ENCODE results near the gene LTBP1. TPM values are rescaled to one million over a fixed set of nuclear protein-coding genes. Genes with fewer than 3 reads are reported as not detected.

Gene LTBP1
- total RNA-seq, 1 donor from 2014 or later: 36.1 TPM

- DNase-seq (ENCODE audit: low read depth in 2 of 2): peak; percentile 17 to 64
Observed at GRCh38 chr2:33108483-33109443, 162.0 kb downstream of the LTBP1 start.

- DNase-seq (ENCODE audit: low read depth in 2 of 2): no peak
Observed at GRCh38 chr2:33110461-33110860, 163.7 kb downstream of the LTBP1 start.

- DNase-seq (ENCODE audit: low read depth in 2 of 2): no peak
Observed at GRCh38 chr2:33111002-33111446, 164.3 kb downstream of the LTBP1 start.

GRCh38 chr2:33115196-33115595, 168.4 kb downstream of the LTBP1 start:
- no peak for DNase-seq (ENCODE audit: low read depth in 2 of 2)

- no peak for DNase-seq (ENCODE audit: low read depth in 2 of 2)
Observed at GRCh38 chr2:33115728-33116127, 169.0 kb downstream of the LTBP1 start.

GRCh38 chr2:33116799-33117198, 170.0 kb downstream of the LTBP1 start:
- DNase-seq (ENCODE audit: low read depth in 2 of 2): no peak

- DNase-seq (ENCODE audit: low read depth in 2 of 2): no peak
Observed at GRCh38 chr2:33118651-33119050, 171.9 kb downstream of the LTBP1 start.

- DNase-seq (ENCODE audit: low read depth in 2 of 2): no peak
Observed at GRCh38 chr2:33121416-33121815, 174.7 kb downstream of the LTBP1 start.

GRCh38 chr2:33121925-33122324, 175.2 kb downstream of the LTBP1 start:
- DNase-seq (ENCODE audit: low read depth in 2 of 2): no peak

- DNase-seq (ENCODE audit: low read depth in 2 of 2): no peak
Observed at GRCh38 chr2:33122726-33123125, 176.0 kb downstream of the LTBP1 start.

- DNase-seq (ENCODE audit: low read depth in 2 of 2): no peak
Observed at GRCh38 chr2:33123216-33123615, 176.5 kb downstream of the LTBP1 start.

- DNase-seq (ENCODE audit: low read depth in 2 of 2): no peak
Observed at GRCh38 chr2:33126552-33126951, 179.8 kb downstream of the LTBP1 start.

- peak in 1 of 2 donors; percentile 24 for DNase-seq (ENCODE audit: low read depth in 2 of 2)
Observed at GRCh38 chr2:33126958-33127357, 180.2 kb downstream of the LTBP1 start.

GRCh38 chr2:33129263-33130053, 182.7 kb downstream of the LTBP1 start:
- DNase-seq (ENCODE audit: low read depth in 2 of 2): no peak

- DNase-seq (ENCODE audit: low read depth in 2 of 2): no peak
Observed at GRCh38 chr2:33130054-33130447, 183.3 kb downstream of the LTBP1 start.

- DNase-seq (ENCODE audit: low read depth in 2 of 2): no peak
Observed at GRCh38 chr2:33130544-33130943, 183.8 kb downstream of the LTBP1 start.

GRCh38 chr2:33131111-33131510, 184.4 kb downstream of the LTBP1 start:
- DNase-seq (ENCODE audit: low read depth in 2 of 2): no peak

GRCh38 chr2:33131749-33132148, 185.0 kb downstream of the LTBP1 start:
- DNase-seq (ENCODE audit: low read depth in 2 of 2): no peak

- peak; percentile 4 to 12 for DNase-seq (ENCODE audit: low read depth in 2 of 2)
Observed at GRCh38 chr2:33133454-33133952, 186.8 kb downstream of the LTBP1 start.

- DNase-seq (ENCODE audit: low read depth in 2 of 2): peak; percentile 54 to 68
Observed at GRCh38 chr2:33134086-33134771, 187.5 kb downstream of the LTBP1 start.

- DNase-seq (ENCODE audit: low read depth in 2 of 2): peak in 1 of 2 donors; percentile 9
Observed at GRCh38 chr2:33134791-33135560, 188.2 kb downstream of the LTBP1 start.

Measured in lung microvascular endothelial cell (primary cell).